Activated CD4-positive, alpha-beta memory T cell treated with anti-CD3 and anti-CD28 coated beads for 36 hours (primary cell): ENCODE results near the gene PDX1. TPM values are rescaled to one million over a fixed set of nuclear protein-coding genes. Genes with fewer than 3 reads are reported as not detected.
A peak's percentile ranks its signal among the peaks of the same experiment; 100 is the strongest.

ENCODE experiments used
- CTCF ChIA-PET: fragments of 350-600 bp; sonication (Branson Sonifier 250); formaldehyde crosslinking; loops from one replicate; lab custom pipeline; 2021; ENCODE audit warnings: antibody characterized with exemption, inconsistent platforms; lab: Charles Lee
- POLR2A ChIA-PET: fragments of 350-600 bp; sonication (Branson Sonifier 250); formaldehyde crosslinking; loops from one replicate; lab custom pipeline; 2021; ENCODE audit warnings: antibody characterized with exemption; lab: Charles Lee
- DNase-seq: peaks from one replicate; pipeline ENCODE4 v3.0.0-alpha.2; 2020
- H3K27ac Mint-ChIP-seq: one replicate; pipeline ENCODE4 v1.8.0; 2021; ENCODE audit warnings: mixed read lengths
- H3K27me3 Mint-ChIP-seq: one replicate; pipeline ENCODE4 v1.8.0; 2021; ENCODE audit warnings: mixed read lengths
- H3K36me3 Mint-ChIP-seq: one replicate; pipeline ENCODE4 v1.8.0; 2021; ENCODE audit warnings: mixed read lengths
- H3K4me1 Mint-ChIP-seq: one replicate; pipeline ENCODE4 v1.8.0; 2021; ENCODE audit warnings: low read depth, mixed read lengths
- H3K4me3 Mint-ChIP-seq: one replicate; pipeline ENCODE4 v1.8.0; 2021; ENCODE audit warnings: mild to moderate bottlenecking, mixed read lengths
- H3K9me3 Mint-ChIP-seq: one replicate; pipeline ENCODE4 v1.8.0; 2021; ENCODE audit warnings: mixed read lengths
- intact Hi-C: fragments of 100-400 bp; cut with micrococcal nuclease; formaldehyde crosslinking; loops from one replicate; pipeline ENCODE4 v1.15.1; 2023
- total RNA-seq, 2 experiments: library from RNA; stranded (reverse); gene quantifications; one replicate each; pipeline ENCODE4 v1.2.3, GENCODE V29; 2021

The PDX1 gene
- total RNA-seq, 2 experiments from 2014 or later: not detected

DNA sequence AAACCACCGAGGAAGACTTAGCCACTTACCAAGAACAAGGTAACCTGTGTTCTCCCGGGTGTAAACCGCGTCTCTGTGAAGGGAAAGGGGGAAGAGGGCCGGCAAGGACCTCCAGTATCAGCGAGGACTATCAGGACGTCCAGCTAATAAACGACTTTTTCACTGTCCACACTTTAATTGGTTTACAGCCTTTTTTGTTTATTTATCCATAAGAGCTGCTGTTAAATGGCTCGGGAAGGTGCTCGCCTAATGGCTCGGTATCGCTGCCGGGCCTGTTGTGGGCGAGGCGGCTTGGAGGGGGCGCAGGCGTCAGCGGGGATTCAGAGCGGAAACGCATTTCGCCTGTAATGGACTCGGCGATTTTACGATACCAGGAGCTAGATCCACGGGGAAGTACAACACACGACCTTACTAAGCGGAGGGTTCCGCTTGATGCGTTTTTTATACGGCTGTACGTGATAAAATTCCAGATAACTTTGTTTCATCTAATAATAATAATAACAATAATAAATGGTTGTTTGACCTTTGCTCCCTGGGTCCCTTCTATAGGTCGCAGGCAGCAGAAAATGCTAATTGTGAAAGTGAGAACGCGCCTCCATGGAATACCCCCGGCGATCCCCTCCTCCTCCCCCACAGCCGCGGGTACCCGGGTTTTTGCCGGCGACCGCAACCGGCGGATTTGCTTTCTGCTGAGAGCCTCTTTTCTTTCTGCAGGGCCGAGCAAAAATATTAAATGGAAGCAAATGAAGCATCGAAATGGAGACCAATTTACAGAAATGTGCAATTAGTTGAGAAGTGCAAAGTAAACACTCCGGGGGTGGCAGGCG is 2.5 kb upstream of the PDX1 start:
- no peaks in the 10 kb centered on the region for H3K36me3 Mint-ChIP-seq
- H3K4me1 Mint-ChIP-seq: peaks cover 28% of the 10 kb centered on the region
- peak; percentile 18 for DNase-seq
- peaks cover 48% of the 10 kb centered on the region for H3K27me3 Mint-ChIP-seq
- intact Hi-C loops: no loop called here
- peak overlapping the region; percentile 43 for H3K4me3 Mint-ChIP-seq
- ChIA-PET POLR2A (no interaction called here), CTCF (no interaction called here)
- no peaks in the 10 kb centered on the region for H3K9me3 Mint-ChIP-seq
- H3K27ac Mint-ChIP-seq: no peak overlapping the region

DNA sequence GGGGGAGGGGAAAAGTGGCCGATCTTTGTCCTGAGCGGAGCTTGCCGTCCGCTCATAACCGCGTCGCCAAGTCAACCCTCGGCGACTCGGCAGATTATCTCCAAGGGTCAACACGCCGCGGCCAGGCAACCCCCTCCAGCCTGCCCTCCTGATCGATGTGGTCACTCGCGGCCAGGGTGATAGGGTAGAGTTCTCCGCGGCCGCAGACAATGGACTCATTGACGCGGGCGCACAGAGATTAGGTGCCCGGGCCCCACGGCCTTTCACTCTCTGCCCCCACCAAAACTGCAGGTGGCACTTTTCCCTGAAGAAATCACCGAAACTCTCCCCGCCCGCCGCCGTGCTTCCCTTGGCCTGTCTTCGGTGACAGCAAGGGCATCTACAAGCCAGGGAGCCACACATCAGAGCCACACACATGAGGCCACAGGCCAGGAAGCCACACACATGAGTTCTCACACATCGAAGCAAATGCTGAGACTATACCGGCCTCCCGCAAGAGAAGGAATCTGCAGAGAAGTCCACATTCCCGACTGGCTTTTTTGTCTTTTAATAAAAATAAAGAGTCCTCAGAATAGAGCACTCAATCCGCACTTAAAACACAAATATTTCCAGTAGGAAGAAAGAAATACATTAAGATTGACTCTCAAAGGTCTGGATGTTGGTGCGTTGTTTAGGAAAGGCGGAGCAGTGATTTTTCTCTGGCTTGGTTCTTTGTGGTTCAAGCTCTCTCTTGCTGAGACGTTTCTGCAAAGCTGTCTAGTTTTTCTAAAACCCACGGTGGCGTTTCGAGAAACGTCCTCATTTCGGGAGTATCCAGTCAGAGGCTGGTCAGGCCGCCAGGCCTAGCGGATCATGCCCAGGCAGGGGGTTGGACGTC is 1.5 kb upstream of the PDX1 start:
- Mint-ChIP-seq H3K36me3 (no peaks in the 10 kb centered on the region), H3K9me3 (no peaks in the 10 kb centered on the region), H3K27ac (peak overlapping the region; percentile 4), H3K4me1 (peaks cover 31% of the 10 kb centered on the region), H3K27me3 (peaks cover 58% of the 10 kb centered on the region), H3K4me3 (peak overlapping the region; percentile 21)
- ChIA-PET CTCF (no interaction called here), POLR2A (no interaction called here)
- DNase-seq: no peak
- intact Hi-C loops: no loop called here

DNA sequence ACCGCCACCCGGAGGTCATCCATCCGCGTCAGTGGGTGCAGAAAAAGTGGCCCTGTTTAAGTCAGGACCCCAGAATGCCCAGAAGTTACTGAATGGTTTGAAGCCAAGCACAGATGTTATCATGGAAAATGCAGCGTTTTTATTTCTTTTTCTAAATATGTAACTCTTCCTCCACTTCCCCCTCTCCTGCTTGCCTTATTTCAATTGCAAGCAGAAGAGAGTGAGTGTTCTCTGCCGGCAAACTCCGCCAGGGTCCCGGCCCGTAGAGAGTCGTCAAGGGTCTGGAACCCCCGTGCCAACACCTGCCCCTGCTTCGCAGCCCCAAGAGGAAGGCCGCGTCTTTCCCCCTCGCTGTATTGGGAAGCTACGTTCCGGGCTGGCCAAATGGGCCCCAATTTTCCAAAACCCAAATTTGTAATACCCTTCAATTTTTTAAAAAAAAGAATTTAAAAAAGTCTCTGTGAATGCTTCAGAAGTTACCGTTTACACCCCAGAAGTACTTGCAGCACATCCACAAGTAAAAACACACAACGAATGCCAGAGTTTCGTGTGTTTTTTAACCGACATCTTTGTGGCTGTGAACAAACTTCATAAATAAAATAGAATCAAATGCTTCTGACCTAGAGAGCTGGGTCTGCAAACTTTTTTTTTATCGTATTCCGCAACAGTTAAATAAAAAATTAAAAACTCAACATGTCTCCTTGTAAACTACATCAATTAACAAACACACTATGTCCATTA is 712 bp upstream of the PDX1 start:
- peaks cover 35% of the 10 kb centered on the region for H3K4me1 Mint-ChIP-seq
- POLR2A ChIA-PET: no interaction called here
- peaks cover 66% of the 10 kb centered on the region for H3K27me3 Mint-ChIP-seq
- intact Hi-C loops: no loop called here
- no peak overlapping the region for H3K4me3 Mint-ChIP-seq
- CTCF ChIA-PET: interaction anchor here (0.7 to 2.7 kb wide), 3 partner anchors 36 to 93 kb away, joined by 3 to 21 read pairs (median 3); no protein-coding TSS in a partner anchor
- H3K36me3 Mint-ChIP-seq: no peaks in the 10 kb centered on the region
- no peak for DNase-seq
- H3K9me3 Mint-ChIP-seq: no peaks in the 10 kb centered on the region
- no peak overlapping the region for H3K27ac Mint-ChIP-seq

DNA sequence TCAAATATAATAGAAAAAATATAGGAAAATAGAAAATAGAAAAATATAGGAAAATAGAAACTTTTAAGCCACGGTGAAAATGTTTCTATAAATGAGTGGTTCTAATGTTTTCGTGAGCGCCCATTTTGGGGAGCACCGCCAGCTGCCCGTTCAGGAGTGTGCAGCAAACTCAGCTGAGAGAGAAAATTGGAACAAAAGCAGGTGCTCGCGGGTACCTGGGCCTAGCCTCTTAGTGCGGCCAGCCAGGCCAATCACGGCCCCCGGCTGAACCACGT is 204 bp upstream of the PDX1 start:
- ChIA-PET CTCF (interaction anchor here (0.7 to 2.7 kb wide), 3 partner anchors 35 to 94 kb away, joined by 3 to 21 read pairs (median 3); no protein-coding TSS in a partner anchor), POLR2A (no interaction called here)
- intact Hi-C loops: no loop called here
- Mint-ChIP-seq H3K4me3 (no peak overlapping the region), H3K36me3 (no peaks in the 10 kb centered on the region), H3K9me3 (no peaks in the 10 kb centered on the region), H3K4me1 (peaks cover 37% of the 10 kb centered on the region), H3K27ac (no peak overlapping the region), H3K27me3 (peaks cover 68% of the 10 kb centered on the region)
- DNase-seq: peak; percentile 48

DNA sequence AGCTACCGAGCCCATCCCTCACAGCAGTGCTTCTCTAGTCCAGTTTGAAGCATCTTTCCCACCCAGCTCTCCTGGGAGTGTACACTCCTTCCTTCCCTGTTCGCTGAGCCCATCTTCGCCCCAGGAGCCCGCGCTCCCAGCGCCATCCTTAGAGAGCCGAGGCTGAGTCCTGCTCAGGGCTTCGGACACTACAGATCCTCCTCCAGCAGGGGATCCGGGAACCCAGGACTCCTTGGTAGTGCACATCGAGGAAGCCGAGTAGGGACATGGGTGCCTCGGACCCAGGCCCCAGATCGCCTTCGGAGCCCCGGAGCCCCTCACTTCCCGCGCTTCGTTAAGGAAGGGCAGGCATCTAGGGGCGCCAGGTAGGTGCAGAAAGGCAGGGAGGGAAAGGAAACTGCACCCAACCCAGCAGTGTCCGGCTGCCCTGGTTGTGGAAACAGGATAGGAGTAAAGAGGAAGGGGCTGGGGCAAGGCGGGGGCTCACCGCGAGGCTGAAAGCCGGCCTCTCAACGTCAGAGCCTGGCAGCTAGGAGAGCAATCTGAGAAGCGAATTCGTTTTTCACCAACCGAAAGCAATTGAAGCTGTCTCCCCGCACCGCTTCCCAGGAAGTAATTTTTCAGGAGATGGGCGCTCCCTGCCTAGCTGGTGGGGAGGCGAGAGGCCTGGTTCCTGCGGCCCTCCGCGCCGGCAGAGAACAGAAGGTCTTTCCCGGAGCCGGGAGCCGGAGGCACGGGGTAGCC is 1.0 kb downstream of the PDX1 start:
- intact Hi-C loops: loop anchor here (5.0 kb wide), 1 partner anchor 129 kb away; the partner anchor contains the start of gene GSX1
- Mint-ChIP-seq H3K36me3 (no peaks in the 10 kb centered on the region), H3K4me1 (peaks cover 37% of the 10 kb centered on the region), H3K9me3 (no peaks in the 10 kb centered on the region), H3K4me3 (peak overlapping the region; percentile 66), H3K27me3 (peaks cover 70% of the 10 kb centered on the region), H3K27ac (peak overlapping the region; percentile 6)
- ChIA-PET CTCF (interaction anchor here (1.7 to 2.7 kb wide), 2 partner anchors 34 to 95 kb away, joined by 3 to 21 read pairs; no protein-coding TSS in a partner anchor), POLR2A (interaction anchor here (0.6 to 1.0 kb wide), 2 partner anchors 49 to 53 kb away, joined by 3 read pairs; no protein-coding TSS in a partner anchor)
- DNase-seq: peak; percentile 9

- intact Hi-C loops: loop anchor here (5.0 kb wide), 1 partner anchor 129 kb away; the partner anchor contains the start of gene GSX1
- Mint-ChIP-seq H3K27ac (no peak overlapping the region), H3K9me3 (no peaks in the 10 kb centered on the region), H3K36me3 (no peaks in the 10 kb centered on the region), H3K4me3 (peak overlapping the region; percentile 66), H3K27me3 (peaks cover 71% of the 10 kb centered on the region), H3K4me1 (peaks cover 38% of the 10 kb centered on the region)
- ChIA-PET POLR2A (interaction anchor here (1.0 kb wide), 1 partner anchor 48 kb away, joined by 3 read pairs; no protein-coding TSS in a partner anchor), CTCF (interaction anchor here (0.8 to 2.7 kb wide), 2 partner anchors 33 to 51 kb away, joined by 3 to 21 read pairs; no protein-coding TSS in a partner anchor)
- peak; percentile 50 for DNase-seq
Measured at GRCh38 chr13:27921421-27921960, 1.7 kb downstream of the PDX1 start.

DNA sequence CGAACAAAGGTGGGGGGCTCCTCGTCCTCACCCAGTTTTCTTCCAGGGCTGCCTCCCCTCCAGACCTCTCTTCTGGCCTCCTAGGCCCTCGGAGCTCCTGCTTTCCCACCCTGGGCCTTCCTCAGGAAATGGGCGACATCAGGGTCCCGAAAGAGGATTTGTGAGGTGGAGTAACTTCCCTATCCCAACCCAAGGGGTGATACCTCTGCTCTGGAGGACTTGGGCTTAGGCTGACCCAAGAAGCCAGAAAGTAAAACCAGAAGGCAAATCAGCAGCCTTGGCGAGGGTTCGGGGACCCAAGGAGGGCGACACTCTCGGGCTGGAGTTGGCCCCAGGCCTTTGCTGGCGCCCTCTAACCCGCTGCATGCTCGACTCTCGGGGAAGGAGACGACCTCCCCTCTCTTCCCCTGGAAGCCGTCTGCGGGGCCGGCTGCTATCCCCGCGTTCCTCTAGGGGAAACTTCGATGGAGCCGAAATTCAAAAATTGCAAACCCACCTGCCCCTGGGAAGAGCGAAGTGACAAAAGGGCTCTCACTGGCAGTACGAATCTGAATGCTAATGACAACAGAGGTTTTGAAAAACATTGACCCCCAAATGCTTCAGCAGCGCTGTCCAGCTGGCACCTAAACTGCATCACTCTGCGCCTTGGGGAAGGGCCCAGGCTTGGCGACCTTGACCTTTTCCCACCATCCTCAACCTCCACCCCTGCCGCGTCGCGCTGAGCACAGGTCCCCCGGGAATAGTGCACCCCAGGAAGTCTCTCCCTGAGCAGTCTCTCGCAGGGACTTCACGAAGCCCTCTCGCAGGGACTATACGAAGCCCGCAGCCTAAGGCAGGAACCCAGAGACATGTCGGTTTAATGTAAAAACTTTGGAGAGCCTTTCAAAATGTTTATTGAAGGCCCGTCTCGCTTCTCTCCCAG is 2.4 kb downstream of the PDX1 start:
- ChIA-PET CTCF (interaction anchor here (0.8 kb wide), 1 partner anchor 51 kb away, joined by 3 read pairs; no protein-coding TSS in a partner anchor), POLR2A (interaction anchor here (1.0 kb wide), 1 partner anchor 48 kb away, joined by 3 read pairs; no protein-coding TSS in a partner anchor)
- no peak overlapping the region for H3K27ac Mint-ChIP-seq
- H3K4me3 Mint-ChIP-seq: no peak overlapping the region
- H3K36me3 Mint-ChIP-seq: no peaks in the 10 kb centered on the region
- intact Hi-C loops: loop anchor here (2.0 to 5.0 kb wide), 3 partner anchors 47 to 130 kb away; partner anchors contain the start of genes CDX2 and GSX1
- H3K9me3 Mint-ChIP-seq: no peaks in the 10 kb centered on the region
- H3K27me3 Mint-ChIP-seq: peaks cover 74% of the 10 kb centered on the region
- DNase-seq: no peak
- H3K4me1 Mint-ChIP-seq: peaks cover 42% of the 10 kb centered on the region

DNA sequence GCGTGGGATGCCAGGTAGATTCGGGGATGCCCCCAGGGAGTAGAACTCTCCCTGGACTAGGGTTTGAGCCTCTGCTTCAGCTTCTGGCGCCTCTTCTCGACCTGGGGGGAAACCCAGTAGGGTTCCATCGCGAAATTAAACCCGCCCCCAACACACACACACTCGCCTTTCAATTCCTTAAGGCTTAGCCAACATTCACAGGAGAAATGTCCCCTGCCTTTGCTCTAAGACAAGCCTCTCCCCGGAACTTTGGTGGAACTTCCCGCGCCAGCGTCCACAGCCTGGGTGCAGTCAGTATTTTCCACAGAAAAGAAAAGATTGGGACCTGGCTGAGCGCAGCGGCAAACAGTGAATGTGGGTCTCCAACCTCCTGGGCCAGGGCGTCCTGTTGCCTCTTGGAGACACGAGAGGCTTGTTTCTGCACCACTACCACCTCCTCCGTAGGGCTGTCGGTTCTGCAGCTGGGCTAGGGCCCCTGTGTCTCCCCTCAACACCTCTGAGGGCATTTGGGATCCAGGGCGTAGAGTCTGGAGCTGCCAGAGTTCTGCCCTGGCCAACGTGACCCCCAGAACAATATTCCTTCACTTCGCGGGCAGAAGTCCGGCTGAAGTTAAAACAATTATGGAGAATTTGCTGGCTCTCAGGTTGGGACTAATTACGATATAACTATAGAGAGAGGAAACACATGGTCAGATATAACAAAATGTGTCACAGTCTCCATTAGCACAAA is 3.2 kb downstream of the PDX1 start:
- ChIA-PET CTCF (interaction anchor here (1.1 to 2.0 kb wide), 2 partner anchors 23 to 31 kb away, joined by 3 to 8 read pairs; no protein-coding TSS in a partner anchor), POLR2A (no interaction called here)
- Mint-ChIP-seq H3K4me3 (peak overlapping the region; percentile 12), H3K27ac (no peak overlapping the region), H3K36me3 (no peaks in the 10 kb centered on the region), H3K9me3 (no peaks in the 10 kb centered on the region), H3K4me1 (peaks cover 43% of the 10 kb centered on the region), H3K27me3 (peaks cover 76% of the 10 kb centered on the region)
- intact Hi-C loops: loop anchor here (2.0 to 5.0 kb wide), 3 partner anchors 46 to 131 kb away; partner anchors contain the start of genes CDX2 and GSX1
- DNase-seq: no peak

- DNase-seq: peak; percentile 22
- Mint-ChIP-seq H3K27me3 (peaks cover 75% of the 10 kb centered on the region), H3K9me3 (no peaks in the 10 kb centered on the region), H3K4me1 (peaks cover 35% of the 10 kb centered on the region), H3K4me3 (peak overlapping the region; percentile 20), H3K27ac (no peak overlapping the region), H3K36me3 (no peaks in the 10 kb centered on the region)
- intact Hi-C loops: loop anchor here (2.0 to 5.0 kb wide), 3 partner anchors 45 to 132 kb away; partner anchors contain the start of genes CDX2 and GSX1
- POLR2A ChIA-PET: no interaction called here
- CTCF ChIA-PET: interaction anchor here (0.9 to 2.0 kb wide), 4 partner anchors 22 to 44 kb away, joined by 3 to 8 read pairs (median 5); no protein-coding TSS in a partner anchor
Measured at GRCh38 chr13:27923794-27924528, 4.2 kb downstream of the PDX1 start.
